HL-60/S4 (cell line): Measurements from ENCODE around the gene APBB2.

ENCODE experiments used
- in situ Hi-C: fragments of 300-500 bp; cut with MboI; formaldehyde crosslinking; loops from 2 replicates; pipeline ENCODE4 v1.14.3; 2022; ENCODE audit warnings: low sequenced_read_pairs

The APBB2 gene

DNA sequence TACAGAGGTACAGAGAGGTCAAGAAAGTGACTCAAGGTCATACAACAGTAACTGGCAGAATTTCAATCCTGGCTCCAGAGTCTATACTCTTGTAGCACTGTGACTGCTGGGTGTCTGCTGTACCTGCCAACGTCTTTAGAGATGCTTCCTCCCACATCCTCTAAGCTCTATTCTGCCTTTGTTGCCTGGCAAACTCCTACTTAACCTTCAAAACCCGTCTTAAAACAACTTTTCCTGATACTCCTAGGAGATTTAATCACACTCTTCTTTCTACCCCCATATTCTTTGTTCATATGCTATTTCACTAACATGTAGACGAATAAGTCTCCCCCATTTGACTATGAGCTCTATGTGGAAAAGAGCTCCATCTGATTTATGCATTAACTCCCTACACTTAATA lies 16.8 kb downstream of the APBB2 start:
- in situ Hi-C loops: no loop called here

- in situ Hi-C loops: no loop called here
These were observed 17.6 kb downstream of the APBB2 start for GRCh38 chr4:41196633-41197332.

DNA sequence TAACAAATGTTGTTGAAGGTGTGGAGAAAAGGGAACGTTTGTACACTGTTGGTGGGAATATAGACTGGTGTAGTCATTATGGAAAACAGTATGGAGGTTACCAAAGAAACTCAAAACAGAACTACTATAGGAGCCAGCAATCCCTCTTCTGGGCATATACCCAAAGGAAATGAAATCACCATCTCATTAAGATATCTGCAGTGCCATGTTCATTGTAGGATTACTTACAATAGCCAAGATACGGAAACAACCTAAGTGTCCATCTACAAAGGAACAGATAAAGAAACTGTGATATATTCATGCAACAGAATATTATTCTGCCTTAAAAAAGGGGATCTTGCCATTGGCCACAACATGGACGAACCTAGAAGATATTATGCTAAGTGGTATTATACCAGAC lies 22.2 kb downstream of the APBB2 start:
- in situ Hi-C loops: no loop called here

DNA sequence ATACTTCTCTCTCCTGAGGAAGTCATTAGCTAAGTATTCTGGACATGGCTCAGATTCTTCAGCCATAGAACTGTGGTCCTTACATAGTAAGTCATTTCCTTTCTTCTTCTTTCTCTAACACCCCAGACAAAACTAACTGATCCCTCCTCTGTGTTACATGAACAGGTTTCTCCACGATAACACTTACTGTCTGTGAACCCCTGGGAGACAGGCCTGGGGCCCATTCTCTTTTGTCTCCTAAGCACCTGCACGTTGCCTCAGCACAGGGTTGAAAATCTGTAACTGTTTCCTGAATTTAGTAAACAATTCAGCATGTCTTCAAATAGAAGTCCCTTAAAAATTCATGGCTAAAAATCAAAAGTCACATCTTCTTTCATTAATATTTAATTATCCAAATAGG lies 24.7 kb downstream of the APBB2 start:
- in situ Hi-C loops: no loop called here

- in situ Hi-C loops: no loop called here
These were observed 25.3 kb downstream of the APBB2 start for GRCh38 chr4:41189076-41189475.

GRCh38 chr4:41185614-41186592 lies 28.4 kb downstream of the APBB2 start:
- in situ Hi-C loops: no loop called here

GRCh38 chr4:41184009-41184408 lies 30.3 kb downstream of the APBB2 start:
- in situ Hi-C loops: no loop called here

- in situ Hi-C loops: no loop called here
These were observed 31.3 kb downstream of the APBB2 start for GRCh38 chr4:41183021-41183553.

- in situ Hi-C loops: no loop called here
These were observed 33.3 kb downstream of the APBB2 start for GRCh38 chr4:41181037-41181436.

GRCh38 chr4:41179498-41180195 lies 34.7 kb downstream of the APBB2 start:
- in situ Hi-C loops: no loop called here

DNA sequence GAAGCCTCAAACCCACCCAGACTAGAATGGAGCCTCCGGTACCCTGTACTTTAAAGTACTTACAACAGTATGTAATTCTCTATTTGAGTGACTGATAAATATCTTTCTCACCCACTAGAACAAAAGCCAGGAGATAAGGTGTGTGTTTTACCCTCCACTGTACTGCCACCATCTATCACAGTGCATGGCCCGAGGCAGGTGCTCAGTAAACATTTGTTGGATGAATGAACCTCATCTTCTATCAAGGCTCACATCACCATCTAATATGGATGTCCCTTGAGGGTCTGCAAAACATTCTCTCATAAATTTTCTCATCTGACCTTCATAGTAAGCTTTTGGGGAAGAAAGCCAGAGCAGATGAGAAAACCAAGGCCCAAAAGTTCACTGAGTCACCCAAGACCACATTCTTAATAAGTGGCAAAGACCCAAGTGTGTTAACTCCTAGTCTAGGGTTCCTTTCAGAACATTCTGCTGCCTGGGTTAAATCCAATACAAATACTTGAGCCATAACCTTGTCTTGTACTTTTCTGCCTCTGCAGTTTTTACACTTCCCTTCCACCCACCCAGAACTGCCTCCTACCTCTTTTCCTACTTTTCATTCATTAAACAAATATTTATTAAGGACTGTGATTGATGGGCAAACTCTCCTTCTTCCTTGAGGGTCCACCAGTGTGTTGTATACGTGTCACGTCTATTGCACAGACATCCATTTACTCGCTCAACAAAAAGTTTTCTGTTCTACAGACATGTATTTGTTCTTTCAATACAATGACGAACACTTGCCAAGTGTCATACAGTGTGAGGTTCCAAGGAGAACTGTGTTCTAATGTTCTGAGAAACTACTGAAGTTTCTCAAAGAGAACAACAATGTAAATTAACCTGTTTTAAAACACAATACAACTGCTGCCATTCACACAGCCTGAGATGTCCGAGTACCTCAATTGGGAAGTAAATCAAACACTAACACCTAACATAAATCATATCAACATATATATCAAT lies 35.7 kb downstream of the APBB2 start:
- in situ Hi-C loops: no loop called here

DNA sequence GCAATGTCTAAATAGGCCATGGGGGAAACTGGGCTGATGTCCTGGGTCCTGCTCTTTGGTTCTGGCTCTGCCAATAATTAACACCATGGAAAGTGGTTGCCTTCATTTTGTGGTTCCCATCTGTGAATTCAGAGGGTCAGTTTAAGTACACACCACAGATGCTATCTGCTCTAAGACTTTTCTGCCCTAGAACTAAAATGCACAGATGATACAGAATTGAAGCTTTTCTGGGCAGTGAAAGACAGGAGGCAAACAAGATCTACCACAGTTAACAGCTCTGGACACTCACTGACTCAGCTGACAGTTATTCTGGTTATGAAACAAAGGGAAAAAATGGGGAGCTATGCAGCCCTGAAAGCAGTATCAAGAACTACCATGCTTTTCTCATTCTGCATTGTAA lies 37.3 kb downstream of the APBB2 start:
- in situ Hi-C loops: no loop called here

GRCh38 chr4:41176340-41176739 lies 38.0 kb downstream of the APBB2 start:
- in situ Hi-C loops: no loop called here

- in situ Hi-C loops: no loop called here
These were observed 38.5 kb downstream of the APBB2 start for GRCh38 chr4:41175794-41176193.

DNA sequence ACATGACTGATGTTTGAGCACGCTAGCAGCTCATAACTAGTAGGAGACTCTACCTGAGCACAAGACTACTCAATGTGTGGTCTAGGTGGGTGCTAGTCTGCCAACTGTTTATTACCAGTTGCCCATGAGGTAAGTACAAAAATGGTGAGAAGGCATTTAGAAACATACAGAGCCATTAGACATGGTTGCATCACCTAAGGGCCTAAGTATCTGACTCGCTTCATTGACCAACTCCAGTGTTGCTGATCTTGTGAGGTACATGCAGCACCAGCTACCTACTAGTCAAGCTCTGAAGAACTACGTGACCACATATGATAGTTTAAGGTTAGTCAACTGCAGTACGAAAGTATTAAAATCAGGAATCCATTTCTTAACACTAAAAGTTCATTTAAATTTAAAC lies 39.9 kb downstream of the APBB2 start:
- in situ Hi-C loops: no loop called here

- in situ Hi-C loops: no loop called here
These were observed 41.6 kb downstream of the APBB2 start for GRCh38 chr4:41172786-41173185.

GRCh38 chr4:41169256-41169800 lies 45.0 kb downstream of the APBB2 start:
- in situ Hi-C loops: no loop called here

DNA sequence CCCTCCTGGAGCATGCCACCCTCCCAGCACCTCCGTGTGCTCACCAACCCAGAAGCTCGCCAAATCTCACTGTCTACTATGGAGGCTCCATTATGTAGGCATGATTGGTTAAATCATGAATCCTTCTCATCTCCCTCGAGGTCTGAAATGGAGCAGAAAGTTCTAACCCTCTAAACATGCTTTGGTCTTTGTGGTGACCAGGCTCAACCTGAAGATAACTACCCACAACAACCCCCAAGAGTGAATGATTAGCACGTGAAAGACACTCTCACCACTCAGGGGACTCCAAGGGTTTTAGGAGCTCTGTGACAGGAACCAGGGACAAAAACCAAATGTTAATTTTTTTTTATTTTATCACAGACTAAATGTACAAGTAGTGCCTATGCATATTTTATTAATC lies 47.2 kb downstream of the APBB2 start:
- in situ Hi-C loops: no loop called here

DNA sequence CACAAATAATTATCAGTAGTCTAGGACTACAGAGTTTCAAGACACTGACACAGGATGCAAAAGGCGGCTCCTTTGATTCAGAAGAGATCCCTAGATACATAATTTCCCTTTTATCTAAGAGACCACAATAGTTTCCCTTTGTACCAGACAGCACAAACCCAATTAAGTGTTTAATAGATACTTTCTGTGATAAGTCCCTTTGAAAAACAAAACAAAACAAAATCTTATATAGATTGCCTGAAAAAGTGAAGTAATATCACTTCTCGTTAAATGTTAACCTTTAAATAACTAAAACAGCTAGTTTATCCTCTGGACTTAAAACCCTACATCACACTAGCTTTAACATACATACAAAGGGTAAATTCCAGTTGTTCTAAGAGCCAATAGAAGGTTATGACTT lies 49.9 kb downstream of the APBB2 start:
- in situ Hi-C loops: no loop called here

- in situ Hi-C loops: no loop called here
These were observed 53.0 kb downstream of the APBB2 start for GRCh38 chr4:41161355-41161754.
